GM12878 (cell line): ENCODE data around the gene EBI3. TPM values are rescaled to one million over a fixed set of nuclear protein-coding genes. Genes with fewer than 3 reads are reported as not detected.

Experiments
- CHD1 ChIP-seq: IDR thresholded peaks from 2 replicates; pipeline ENCODE4 v1.6.1; 2012; ENCODE audit warnings: low read depth, low read length, improper control_type of control experiment
- CHD2 ChIP-seq: IDR thresholded peaks from 2 replicates; pipeline ENCODE4 v1.6.1; 2011; ENCODE audit warnings: low read depth, low read length, improper control_type of control experiment, borderline replicate concordance
- E2F4 ChIP-seq: IDR thresholded peaks from 2 replicates; pipeline ENCODE4 v1.6.1; 2012; ENCODE audit warnings: low read depth, low read length, improper control_type of control experiment
- E2F8 ChIP-seq: fragments of 450-650 bp; IDR thresholded peaks from 2 replicates; pipeline ENCODE4 v1.6.1; 2018; ENCODE audit warnings: mild to moderate bottlenecking, low read depth, moderate library complexity; ENCODE audit not compliant: partially characterized antibody
- EP300 ChIP-seq, 2 experiments: fragments of 150-350 bp in 1 of 2; IDR thresholded peaks; 2 replicates each; pipeline ENCODE4 v1.6.1; 2011 to 2012; ENCODE audit warnings: low read depth in 2 of 2, low read length in 2 of 2, borderline replicate concordance in 1 of 2, improper control_type of control experiment in 1 of 2, inconsistent platforms in 1 of 2; ENCODE audit not compliant: control insufficient read depth in 1 of 2
- FOS ChIP-seq: IDR thresholded peaks from 3 replicates; pipeline ENCODE4 v1.6.1; 2011; ENCODE audit warnings: borderline replicate concordance; ENCODE audit not compliant: insufficient read length; ENCODE audit errors: extremely low read depth
- FOXK2 ChIP-seq: fragments of 450-650 bp; IDR thresholded peaks from 2 replicates; pipeline ENCODE4 v1.6.1; 2017; ENCODE audit warnings: mild to moderate bottlenecking, moderate library complexity
- FOXM1 ChIP-seq: IDR thresholded peaks from 2 replicates; pipeline ENCODE4 v1.6.1; 2012; ENCODE audit warnings: low read depth, mild to moderate bottlenecking, inconsistent platforms, low read length, moderate library complexity
- HDGF ChIP-seq: fragments of 450-650 bp; IDR thresholded peaks from 2 replicates; pipeline ENCODE4 v1.6.1; 2016; ENCODE audit warnings: antibody characterized with exemption
- MYB ChIP-seq: fragments of 150-350 bp; IDR thresholded peaks from 2 replicates; pipeline ENCODE4 v1.6.1; 2014; ENCODE audit warnings: mild to moderate bottlenecking, low read depth, low read length, borderline replicate concordance
- NRF1 ChIP-seq: conservative IDR thresholded peaks from 2 replicates; pipeline ENCODE4 v1.6.1; 2011; ENCODE audit warnings: mild to moderate bottlenecking, low read depth, low read length, improper control_type of control experiment
- RELA ChIP-seq: fragments of 450-650 bp; IDR thresholded peaks from 2 replicates; pipeline ENCODE4 v1.8.0; 2014; ENCODE audit warnings: borderline replicate concordance; ENCODE audit not compliant: partially characterized antibody
- RELB ChIP-seq: fragments of 450-650 bp; IDR thresholded peaks from 2 replicates; pipeline ENCODE4 v1.6.1; 2017; ENCODE audit warnings: low read depth, mild to moderate bottlenecking, moderate library complexity
- SMAD5 ChIP-seq: IDR thresholded peaks from 2 replicates; pipeline ENCODE4 v1.6.1; 2016; ENCODE audit warnings: antibody characterized with exemption, low read depth
- SREBF2 ChIP-seq: IDR thresholded peaks from 2 replicates; pipeline ENCODE4 v1.6.1; 2012; ENCODE audit warnings: mild to moderate bottlenecking, low read length
- TARDBP ChIP-seq: IDR thresholded peaks from 2 replicates; pipeline ENCODE4 v1.6.1; 2016; ENCODE audit warnings: borderline replicate concordance
- TCF3 ChIP-seq: IDR thresholded peaks from 2 replicates; pipeline ENCODE4 v1.6.1; 2012; ENCODE audit warnings: low read depth, mild to moderate bottlenecking, low read length, borderline replicate concordance; ENCODE audit not compliant: insufficient read depth
- USF1 ChIP-seq: IDR thresholded peaks from 2 replicates; pipeline ENCODE4 v1.6.1; 2011; ENCODE audit warnings: borderline replicate concordance, low read depth, mild to moderate bottlenecking, moderate library complexity, mixed read lengths, low read length; ENCODE audit not compliant: insufficient read depth; ENCODE audit errors: extremely low read length
- ZBTB11 ChIP-seq: fragments of 450-650 bp; formaldehyde crosslinking; IDR thresholded peaks from 2 replicates; pipeline ENCODE4 v1.5.0; 2022; ENCODE audit warnings: mild to moderate bottlenecking, missing genetic modification characterization
- polyA plus RNA-seq, 11 experiments: library from polyadenylated mRNA; depleted of rRNA in 4 of 11; unstranded in 6 of 11; stranded (reverse) in 5 of 11; fragments of >200 nt; fragmentation: Nextera tagmentation in 4 of 11; fragmentation: Illumina TruSeq in 1 of 11; extraction: Ambion mirVana in 4 of 11; extraction: Trizol in 1 of 11; gene quantifications; 1 replicate in 1 of 11; 2 replicates in 10 of 11; pipeline versions ENCODE4 v1.2.1 to v1.2.3, GENCODE V29; 2011 to 2016; ENCODE audit warnings: inconsistent platforms in 2 of 11, missing spikeins in 2 of 11, low read depth in 1 of 11
- total RNA-seq, 4 experiments: library from RNA; depleted of rRNA in 3 of 4; stranded (reverse); fragments of >200 nt in 3 of 4; fragmentation: Illumina TruSeq in 1 of 4; extraction: Trizol in 1 of 4; gene quantifications; 2 replicates each; pipeline versions ENCODE4 v1.2.1 to v1.2.3, GENCODE V29; 2013 to 2021

Gene EBI3
- total and polyA plus RNA-seq, 10 of the 15 experiments (the other 5 are each of a cell fraction or from before 2014, with no cell fraction given), result 22.0 to 288 (median 186) TPM

- TF ChIP-seq E2F4 (peak; percentile 17; the same call in 1 of the 2 replicates), HDGF (no peak), EP300 (IDR thresholded peaks at IDR 0.05; ENCODE audit: borderline replicate concordance in 1 of 2, control insufficient read depth in 1 of 2, low read depth in 2 of 2, low read length in 2 of 2) (peak; percentile 26 to 34; a peak in 1 of 4 replicates), FOXK2 (no peak), E2F8 (peak; percentile 80), FOS (no peak), MYB (no peak), CHD2 (peak; percentile 41; the same call in 1 of the 2 replicates), USF1 (no peak), SMAD5 (peak; percentile 82), ZBTB11 (no peak), TARDBP (peak; percentile 99), RELA (peak; percentile 91), CHD1 (no peak), SREBF2 (no peak), RELB (peak; percentile 90), TCF3 (no peak), NRF1 (peak; percentile 97), FOXM1 (no peak)
Measured at GRCh38 chr19:4182084-4182810, 47.1 kb upstream of the EBI3 start, which contains the start of the genes ANKRD24 and SIRT6 (continued).
